Measurements from ENCODE around the gene ALS2CL. TPM values are rescaled to one million over a fixed set of nuclear protein-coding genes. Genes with fewer than 3 reads are reported as not detected.

The ALS2CL gene
- total and polyA plus RNA-seq, 2 experiments from 2014 or later = 3.4 to 11.8 TPM

- H3K9me2 ChIP-seq (ENCODE audit: insufficient read depth) = 0 out of 2 replicates have a peak, but pooled peaks cover 4% of the 10 kb centered on the region
- no peak overlapping the region for H2AFZ ChIP-seq
- no peaks in the 10 kb centered on the region for H3F3A ChIP-seq (replicated peaks; ENCODE audit: low read depth)
- H3K9me3 Mint-ChIP-seq = no peaks in the 10 kb centered on the region
- H3K27me3 ChIP-seq (ENCODE audit: insufficient read depth) = no peaks in the 10 kb centered on the region
- no peak; the same call in 2 of the 3 replicates for ATAC-seq
- H4K20me1 ChIP-seq (replicated peaks; ENCODE audit: insufficient read depth) = no peaks in the 10 kb centered on the region; the same call in 1 of the 2 replicates
- no peak overlapping the region for H3K27ac ChIP-seq (ENCODE audit: low read depth)
- no peak for TF ChIP-seq ZNF114 (CRISPR knock-in tag; IDR thresholded peaks at IDR 0.05)
- TF ChIP-seq EZH2 (IDR thresholded peaks at IDR 0.05; ENCODE audit: low read depth, unreplicated experiment) = no peak
- TF ChIP-seq ZNF331 (CRISPR knock-in tag; IDR thresholded peaks at IDR 0.05; ENCODE audit: low read depth) = no peak
- no peak for TF ChIP-seq STAT1 (IDR thresholded peaks at IDR 0.05; ENCODE audit: unreplicated experiment)
- TF ChIP-seq CREB1 (CRISPR knock-in tag; IDR thresholded peaks at IDR 0.05; ENCODE audit: low read depth) = no peak
- no peak for TF ChIP-seq CTCF (conservative IDR thresholded peaks at IDR 0.05; ENCODE audit: low read depth in 2 of 2)
- TF ChIP-seq JUNB (IDR thresholded peaks at IDR 0.05; ENCODE audit: unreplicated experiment) = no peak
- TF ChIP-seq, protein P1, sequence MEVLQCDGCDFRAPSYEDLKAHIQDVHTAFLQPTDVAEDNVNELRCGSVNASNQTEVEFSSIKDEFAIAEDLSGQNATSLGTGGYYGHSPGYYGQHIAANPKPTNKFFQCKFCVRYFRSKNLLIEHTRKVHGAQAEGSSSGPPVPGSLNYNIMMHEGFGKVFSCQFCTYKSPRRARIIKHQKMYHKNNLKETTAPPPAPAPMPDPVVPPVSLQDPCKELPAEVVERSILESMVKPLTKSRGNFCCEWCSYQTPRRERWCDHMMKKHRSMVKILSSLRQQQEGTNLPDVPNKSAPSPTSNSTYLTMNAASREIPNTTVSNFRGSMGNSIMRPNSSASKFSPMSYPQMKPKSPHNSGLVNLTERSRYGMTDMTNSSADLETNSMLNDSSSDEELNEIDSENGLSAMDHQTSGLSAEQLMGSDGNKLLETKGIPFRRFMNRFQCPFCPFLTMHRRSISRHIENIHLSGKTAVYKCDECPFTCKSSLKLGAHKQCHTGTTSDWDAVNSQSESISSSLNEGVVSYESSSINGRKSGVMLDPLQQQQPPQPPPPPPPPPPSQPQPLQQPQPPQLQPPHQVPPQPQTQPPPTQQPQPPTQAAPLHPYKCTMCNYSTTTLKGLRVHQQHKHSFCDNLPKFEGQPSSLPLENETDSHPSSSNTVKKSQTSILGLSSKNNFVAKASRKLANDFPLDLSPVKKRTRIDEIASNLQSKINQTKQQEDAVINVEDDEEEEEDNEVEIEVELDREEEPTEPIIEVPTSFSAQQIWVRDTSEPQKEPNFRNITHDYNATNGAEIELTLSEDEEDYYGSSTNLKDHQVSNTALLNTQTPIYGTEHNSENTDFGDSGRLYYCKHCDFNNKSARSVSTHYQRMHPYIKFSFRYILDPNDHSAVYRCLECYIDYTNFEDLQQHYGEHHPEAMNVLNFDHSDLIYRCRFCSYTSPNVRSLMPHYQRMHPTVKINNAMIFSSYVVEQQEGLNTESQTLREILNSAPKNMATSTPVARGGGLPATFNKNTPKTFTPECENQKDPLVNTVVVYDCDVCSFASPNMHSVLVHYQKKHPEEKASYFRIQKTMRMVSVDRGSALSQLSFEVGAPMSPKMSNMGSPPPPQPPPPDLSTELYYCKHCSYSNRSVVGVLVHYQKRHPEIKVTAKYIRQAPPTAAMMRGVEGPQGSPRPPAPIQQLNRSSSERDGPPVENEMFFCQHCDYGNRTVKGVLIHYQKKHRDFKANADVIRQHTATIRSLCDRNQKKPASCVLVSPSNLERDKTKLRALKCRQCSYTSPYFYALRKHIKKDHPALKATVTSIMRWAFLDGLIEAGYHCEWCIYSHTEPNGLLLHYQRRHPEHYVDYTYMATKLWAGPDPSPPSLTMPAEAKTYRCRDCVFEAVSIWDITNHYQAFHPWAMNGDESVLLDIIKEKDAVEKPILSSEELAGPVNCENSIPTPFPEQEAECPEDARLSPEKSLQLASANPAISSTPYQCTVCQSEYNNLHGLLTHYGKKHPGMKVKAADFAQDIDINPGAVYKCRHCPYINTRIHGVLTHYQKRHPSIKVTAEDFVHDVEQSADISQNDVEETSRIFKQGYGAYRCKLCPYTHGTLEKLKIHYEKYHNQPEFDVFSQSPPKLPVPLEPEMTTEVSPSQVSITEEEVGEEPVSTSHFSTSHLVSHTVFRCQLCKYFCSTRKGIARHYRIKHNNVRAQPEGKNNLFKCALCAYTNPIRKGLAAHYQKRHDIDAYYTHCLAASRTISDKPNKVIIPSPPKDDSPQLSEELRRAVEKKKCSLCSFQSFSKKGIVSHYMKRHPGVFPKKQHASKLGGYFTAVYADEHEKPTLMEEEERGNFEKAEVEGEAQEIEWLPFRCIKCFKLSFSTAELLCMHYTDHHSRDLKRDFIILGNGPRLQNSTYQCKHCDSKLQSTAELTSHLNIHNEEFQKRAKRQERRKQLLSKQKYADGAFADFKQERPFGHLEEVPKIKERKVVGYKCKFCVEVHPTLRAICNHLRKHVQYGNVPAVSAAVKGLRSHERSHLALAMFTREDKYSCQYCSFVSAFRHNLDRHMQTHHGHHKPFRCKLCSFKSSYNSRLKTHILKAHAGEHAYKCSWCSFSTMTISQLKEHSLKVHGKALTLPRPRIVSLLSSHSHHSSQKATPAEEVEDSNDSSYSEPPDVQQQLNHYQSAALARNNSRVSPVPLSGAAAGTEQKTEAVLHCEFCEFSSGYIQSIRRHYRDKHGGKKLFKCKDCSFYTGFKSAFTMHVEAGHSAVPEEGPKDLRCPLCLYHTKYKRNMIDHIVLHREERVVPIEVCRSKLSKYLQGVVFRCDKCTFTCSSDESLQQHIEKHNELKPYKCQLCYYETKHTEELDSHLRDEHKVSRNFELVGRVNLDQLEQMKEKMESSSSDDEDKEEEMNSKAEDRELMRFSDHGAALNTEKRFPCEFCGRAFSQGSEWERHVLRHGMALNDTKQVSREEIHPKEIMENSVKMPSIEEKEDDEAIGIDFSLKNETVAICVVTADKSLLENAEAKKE (CRISPR knock-in tag; IDR thresholded peaks at IDR 0.05) = no peak
- TF ChIP-seq NANOG (IDR thresholded peaks at IDR 0.05; ENCODE audit: borderline replicate concordance) = no peak
- TF ChIP-seq, protein P2, sequence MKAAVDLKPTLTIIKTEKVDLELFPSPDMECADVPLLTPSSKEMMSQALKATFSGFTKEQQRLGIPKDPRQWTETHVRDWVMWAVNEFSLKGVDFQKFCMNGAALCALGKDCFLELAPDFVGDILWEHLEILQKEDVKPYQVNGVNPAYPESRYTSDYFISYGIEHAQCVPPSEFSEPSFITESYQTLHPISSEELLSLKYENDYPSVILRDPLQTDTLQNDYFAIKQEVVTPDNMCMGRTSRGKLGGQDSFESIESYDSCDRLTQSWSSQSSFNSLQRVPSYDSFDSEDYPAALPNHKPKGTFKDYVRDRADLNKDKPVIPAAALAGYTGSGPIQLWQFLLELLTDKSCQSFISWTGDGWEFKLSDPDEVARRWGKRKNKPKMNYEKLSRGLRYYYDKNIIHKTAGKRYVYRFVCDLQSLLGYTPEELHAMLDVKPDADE (IDR thresholded peaks at IDR 0.05) = no peak
- TF ChIP-seq POLR2AphosphoS5 (IDR thresholded peaks at IDR 0.05; ENCODE audit: low read depth) = no peak
- TF ChIP-seq REST (IDR thresholded peaks at IDR 0.05; ENCODE audit: unreplicated experiment) = no peak
- TF ChIP-seq EZH2phosphoT487 (IDR thresholded peaks at IDR 0.05; ENCODE audit: unreplicated experiment) = no peak
- no peak overlapping the region for H3K4me3 Mint-ChIP-seq
- no peaks in the 10 kb centered on the region for H3K4me1 ChIP-seq (ENCODE audit: insufficient read depth)
- no peaks in the 10 kb centered on the region; the same call in 2 of the 3 replicates for H3K4me1 Mint-ChIP-seq
- DNase-seq (ENCODE audit: low spot score) = no peak
- no peak overlapping the region for H3K4me3 ChIP-seq
- H3K36me3 Mint-ChIP-seq (ENCODE audit: low read depth) = peaks cover 4% of the 10 kb centered on the region
- peaks cover 17% of the 10 kb centered on the region for H3K27me3 Mint-ChIP-seq (ENCODE audit: insufficient read depth, low read depth, poor library complexity)
- H3K79me2 ChIP-seq (replicated peaks; ENCODE audit: insufficient read depth) = no peaks in the 10 kb centered on the region
- no peak overlapping the region for H3K27ac Mint-ChIP-seq
- H3K4me2 ChIP-seq = no peak overlapping the region
- no peaks in the 10 kb centered on the region for H3K36me3 ChIP-seq (ENCODE audit: insufficient read depth)
Observed at GRCh38 chr3:46677411-46677726, 16.1 kb downstream of the ALS2CL start.

All from GM23338 (cell line).